ENCODE results near the gene RFC4.
"Not testable (repeated sequence)": the region's sequence is repeated elsewhere in the genome, so short reads cannot be mapped to it uniquely, and the experiment has no call there.

Gene RFC4

GRCh38 chr3:186828340-186828739 lies 22.1 kb upstream of the RFC4 start:
- no peaks in the 10 kb centered on the region for H3K9me3 Mint-ChIP-seq
- peaks cover 37% of the 10 kb centered on the region for H3K4me1 Mint-ChIP-seq
- H3K36me3 Mint-ChIP-seq, result no peaks in the 10 kb centered on the region
- ATAC-seq, result no peak
- H3K4me3 Mint-ChIP-seq, result peak overlapping the region; percentile 85
- no peak for DNase-seq (ENCODE audit: low spot score in 2 of 2)
- no peak overlapping the region for H3K27ac Mint-ChIP-seq

- DNase-seq (ENCODE audit: low spot score in 2 of 2), result peak; percentile 89 to 90
- H3K27ac Mint-ChIP-seq, result peak overlapping the region; percentile 38
- peak overlapping the region; percentile 85 for H3K4me3 Mint-ChIP-seq
- H3K9me3 Mint-ChIP-seq, result no peaks in the 10 kb centered on the region
- H3K36me3 Mint-ChIP-seq, result no peaks in the 10 kb centered on the region
- H3K4me1 Mint-ChIP-seq, result peaks cover 37% of the 10 kb centered on the region
- ATAC-seq, result peak; percentile 91
These were observed 20.9 kb upstream of the RFC4 start for GRCh38 chr3:186826976-186827857.

GRCh38 chr3:186826410-186826975 lies 20.2 kb upstream of the RFC4 start:
- peak; percentile 31 for ATAC-seq
- no peaks in the 10 kb centered on the region for H3K36me3 Mint-ChIP-seq
- DNase-seq (ENCODE audit: low spot score in 2 of 2), result peak in 1 of 2 donors; percentile 54

GRCh38 chr3:186825872-186826409 lies 19.7 kb upstream of the RFC4 start:
- H3K4me1 Mint-ChIP-seq, result peaks cover 37% of the 10 kb centered on the region
- H3K36me3 Mint-ChIP-seq, result no peaks in the 10 kb centered on the region
- peak overlapping the region; percentile 5 for H3K27ac Mint-ChIP-seq
- no peaks in the 10 kb centered on the region for H3K9me3 Mint-ChIP-seq
- H3K4me3 Mint-ChIP-seq, result peak overlapping the region; percentile 85
- ATAC-seq, result peak; percentile 1
- DNase-seq (ENCODE audit: low spot score in 2 of 2), result no peak

More at GRCh38 chr3:186826410-186826975, 20.2 kb upstream of the RFC4 start:
- Mint-ChIP-seq H3K4me3 (peak overlapping the region; percentile 85), H3K27ac (peak overlapping the region; percentile 38), H3K9me3 (no peaks in the 10 kb centered on the region), H3K4me1 (peaks cover 37% of the 10 kb centered on the region)

- H3K27ac Mint-ChIP-seq, result peak overlapping the region; percentile 5
- no peaks in the 10 kb centered on the region for H3K36me3 Mint-ChIP-seq
- no peaks in the 10 kb centered on the region for H3K9me3 Mint-ChIP-seq
- DNase-seq (ENCODE audit: low spot score in 2 of 2) (peak in 1 of 2 donors; percentile 55), ATAC-seq (peak; percentile 63)
- peak overlapping the region; percentile 85 for H3K4me3 Mint-ChIP-seq
- peaks cover 37% of the 10 kb centered on the region for H3K4me1 Mint-ChIP-seq
These were observed 19.1 kb upstream of the RFC4 start for GRCh38 chr3:186825294-186825821.

- ATAC-seq, result no peak
- H3K27ac Mint-ChIP-seq, result no peak overlapping the region
These were observed 18.3 kb upstream of the RFC4 start for GRCh38 chr3:186824430-186825139.

GRCh38 chr3:186823386-186823785 lies 17.1 kb upstream of the RFC4 start:
- Mint-ChIP-seq H3K4me1 (peaks cover 35% of the 10 kb centered on the region), H3K4me3 (no peak overlapping the region), H3K9me3 (no peaks in the 10 kb centered on the region), H3K27ac (no peak overlapping the region), H3K36me3 (no peaks in the 10 kb centered on the region)
- ATAC-seq (no peak), DNase-seq (ENCODE audit: low spot score in 2 of 2) (no peak)

More at GRCh38 chr3:186824430-186825139, 18.3 kb upstream of the RFC4 start:
- no peak for DNase-seq (ENCODE audit: low spot score in 2 of 2)
- Mint-ChIP-seq H3K4me1 (peaks cover 37% of the 10 kb centered on the region), H3K9me3 (no peaks in the 10 kb centered on the region), H3K36me3 (no peaks in the 10 kb centered on the region), H3K4me3 (peak overlapping the region; percentile 85)

- not testable (repeated sequence) for H3K4me3 Mint-ChIP-seq; H3K27ac Mint-ChIP-seq; DNase-seq (ENCODE audit: low spot score in 2 of 2); H3K36me3 Mint-ChIP-seq; ATAC-seq; H3K9me3 Mint-ChIP-seq
- peaks cover 32% of the 10 kb centered on the region for H3K4me1 Mint-ChIP-seq
These were observed 16.1 kb upstream of the RFC4 start for GRCh38 chr3:186822388-186822759.

GRCh38 chr3:186821429-186822387 lies 15.4 kb upstream of the RFC4 start:
- Mint-ChIP-seq H3K4me3 (no peak overlapping the region), H3K27ac (no peak overlapping the region), H3K36me3 (no peaks in the 10 kb centered on the region), H3K9me3 (no peaks in the 10 kb centered on the region), H3K4me1 (peaks cover 30% of the 10 kb centered on the region)
- ATAC-seq, result no peak
- DNase-seq (ENCODE audit: low spot score in 2 of 2), result no peak

GRCh38 chr3:186818956-186819355 lies 12.7 kb upstream of the RFC4 start:
- Mint-ChIP-seq H3K9me3 (no peaks in the 10 kb centered on the region), H3K27ac (no peak overlapping the region), H3K4me1 (peaks cover 3% of the 10 kb centered on the region), H3K36me3 (no peaks in the 10 kb centered on the region), H3K4me3 (no peak overlapping the region)
- DNase-seq (ENCODE audit: low spot score in 2 of 2) (no peak), ATAC-seq (no peak)

- no peak overlapping the region for H3K27ac Mint-ChIP-seq
- DNase-seq (ENCODE audit: low spot score in 2 of 2) (no peak), ATAC-seq (no peak)
- H3K4me3 Mint-ChIP-seq, result no peak overlapping the region
- no peaks in the 10 kb centered on the region for H3K9me3 Mint-ChIP-seq
- H3K36me3 Mint-ChIP-seq, result no peaks in the 10 kb centered on the region
- no peaks in the 10 kb centered on the region for H3K4me1 Mint-ChIP-seq
These were observed 12.2 kb upstream of the RFC4 start for GRCh38 chr3:186818516-186818915.

- H3K27ac Mint-ChIP-seq, result no peak overlapping the region
- DNase-seq (ENCODE audit: low spot score in 2 of 2) (no peak), ATAC-seq (no peak)
- no peaks in the 10 kb centered on the region for H3K4me1 Mint-ChIP-seq
- H3K36me3 Mint-ChIP-seq, result no peaks in the 10 kb centered on the region
- no peaks in the 10 kb centered on the region for H3K9me3 Mint-ChIP-seq
- H3K4me3 Mint-ChIP-seq, result no peak overlapping the region
These were observed 9.2 kb upstream of the RFC4 start for GRCh38 chr3:186815435-186815834.

- Mint-ChIP-seq H3K27ac (no peak overlapping the region), H3K9me3 (no peaks in the 10 kb centered on the region), H3K4me1 (no peaks in the 10 kb centered on the region), H3K36me3 (no peaks in the 10 kb centered on the region), H3K4me3 (no peak overlapping the region)
- DNase-seq (ENCODE audit: low spot score in 2 of 2) (no peak), ATAC-seq (no peak)
These were observed 7.8 kb upstream of the RFC4 start for GRCh38 chr3:186814100-186814499.

- not testable (repeated sequence) for H3K36me3 Mint-ChIP-seq; H3K4me1 Mint-ChIP-seq; DNase-seq (ENCODE audit: low spot score in 2 of 2); ATAC-seq; H3K27ac Mint-ChIP-seq; H3K9me3 Mint-ChIP-seq; H3K4me3 Mint-ChIP-seq
These were observed 5.0 kb upstream of the RFC4 start for GRCh38 chr3:186811313-186811712.
